ENCODE data around the gene PLEKHM2.

PLEKHM2 gene

DNA sequence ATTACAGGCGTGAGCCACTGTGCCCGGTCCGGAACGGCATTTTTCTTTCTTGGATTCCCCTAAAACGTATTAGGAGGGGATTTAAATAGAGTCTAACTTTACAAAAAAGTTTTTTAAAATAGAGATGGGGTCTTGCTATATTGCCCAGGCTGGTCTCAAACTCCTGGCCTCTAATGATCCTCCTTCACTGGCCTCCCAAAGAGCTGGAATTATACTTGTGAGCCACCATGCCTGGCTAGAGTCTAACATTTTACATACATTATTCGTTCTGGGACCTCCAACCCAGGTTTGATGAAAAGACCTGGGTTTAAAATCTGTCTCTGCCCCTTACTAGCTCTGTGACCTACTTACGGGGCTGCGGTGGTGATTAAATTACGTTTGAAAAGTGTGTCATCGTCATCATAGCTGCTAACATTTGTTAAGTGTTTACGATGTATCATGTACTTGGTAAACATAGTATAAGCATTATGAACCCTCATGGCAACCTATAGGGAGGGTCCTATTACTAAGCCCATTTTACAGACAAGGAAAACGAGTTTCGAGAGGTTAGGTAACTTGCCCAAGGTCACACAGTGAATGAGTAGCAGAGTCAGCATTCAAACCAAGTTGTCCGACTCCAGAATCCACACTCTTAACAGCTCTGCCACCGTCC is 24.5 kb downstream of the PLEKHM2 start:
- no peak overlapping the region for H3K27ac ChIP-seq (ENCODE audit: low read depth, low read length, poor library complexity, severe bottlenecking)
- no peaks in the 10 kb centered on the region for H3K9me2 ChIP-seq (ENCODE audit: low read depth, low read length)
- no peak overlapping the region for H3K9ac ChIP-seq (ENCODE audit: low read length)
- TF ChIP-seq EZH2 (IDR thresholded peaks at IDR 0.05; ENCODE audit: borderline replicate concordance, low read length) = no peak
- TF ChIP-seq CTCF (IDR thresholded peaks at IDR 0.05; ENCODE audit: low read length) = no peak
- H3K4me1 ChIP-seq (ENCODE audit: insufficient read depth, low read length, severe bottlenecking) = peaks cover 9% of the 10 kb centered on the region
- H3K4me3 ChIP-seq (ENCODE audit: low read depth, low read length, poor library complexity, severe bottlenecking) = no peak overlapping the region
- no peaks in the 10 kb centered on the region for H3K27me3 ChIP-seq (ENCODE audit: insufficient read depth, low read length)
- H3F3A ChIP-seq (ENCODE audit: insufficient read depth, low read length) = no peaks in the 10 kb centered on the region
- H3K4me2 ChIP-seq (ENCODE audit: low read length) = no peak overlapping the region
- H3K9me3 ChIP-seq (ENCODE audit: low read length) = no peaks in the 10 kb centered on the region
- no peaks in the 10 kb centered on the region for H4K20me1 ChIP-seq (ENCODE audit: insufficient read depth, low read length)
- no peaks in the 10 kb centered on the region; the same call in 1 of the 2 replicates for H3K36me3 ChIP-seq (ENCODE audit: insufficient read depth, low read length)
- no peak overlapping the region for H2AFZ ChIP-seq (ENCODE audit: low read length)
- no peaks in the 10 kb centered on the region for H3K79me2 ChIP-seq (ENCODE audit: insufficient read depth, low read length)

DNA sequence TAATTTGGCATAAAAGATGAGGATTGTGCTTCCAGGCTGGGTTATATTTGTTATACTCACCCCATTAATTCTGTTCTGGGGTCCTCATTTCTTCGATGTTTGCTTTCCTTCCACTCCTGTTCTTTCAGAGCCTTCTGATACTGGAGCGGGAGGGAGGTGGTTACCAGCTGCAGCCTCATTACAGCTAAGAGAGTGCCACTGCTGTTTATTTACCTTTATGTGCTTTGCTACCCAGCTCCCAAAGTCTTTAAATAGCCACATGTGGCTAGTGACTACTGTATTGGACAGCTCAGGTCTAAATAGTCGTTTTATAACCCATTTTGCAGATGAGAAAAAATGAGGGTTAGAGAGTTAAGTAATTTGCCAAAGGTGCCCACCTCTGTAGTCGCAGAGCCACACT is 25.1 kb downstream of the PLEKHM2 start:
- H3K27ac ChIP-seq (ENCODE audit: low read depth, low read length, poor library complexity, severe bottlenecking) = no peak overlapping the region
- no peaks in the 10 kb centered on the region for H3K9me2 ChIP-seq (ENCODE audit: low read depth, low read length)
- H3K9me3 ChIP-seq (ENCODE audit: low read length) = no peaks in the 10 kb centered on the region
- no peak overlapping the region for H3K4me3 ChIP-seq (ENCODE audit: low read depth, low read length, poor library complexity, severe bottlenecking)
- no peaks in the 10 kb centered on the region for H3K79me2 ChIP-seq (ENCODE audit: insufficient read depth, low read length)
- no peaks in the 10 kb centered on the region for H3K27me3 ChIP-seq (ENCODE audit: insufficient read depth, low read length)
- H3K36me3 ChIP-seq (ENCODE audit: insufficient read depth, low read length) = no peaks in the 10 kb centered on the region; the same call in 1 of the 2 replicates
- no peaks in the 10 kb centered on the region for H4K20me1 ChIP-seq (ENCODE audit: insufficient read depth, low read length)
- H2AFZ ChIP-seq (ENCODE audit: low read length) = no peak overlapping the region
- H3F3A ChIP-seq (ENCODE audit: insufficient read depth, low read length) = no peaks in the 10 kb centered on the region
- no peak overlapping the region for H3K9ac ChIP-seq (ENCODE audit: low read length)
- peaks cover 9% of the 10 kb centered on the region for H3K4me1 ChIP-seq (ENCODE audit: insufficient read depth, low read length, severe bottlenecking)
- no peak overlapping the region for H3K4me2 ChIP-seq (ENCODE audit: low read length)
- no peak for TF ChIP-seq CTCF (IDR thresholded peaks at IDR 0.05; ENCODE audit: low read length)
- no peak for TF ChIP-seq EZH2 (IDR thresholded peaks at IDR 0.05; ENCODE audit: borderline replicate concordance, low read length)

DNA sequence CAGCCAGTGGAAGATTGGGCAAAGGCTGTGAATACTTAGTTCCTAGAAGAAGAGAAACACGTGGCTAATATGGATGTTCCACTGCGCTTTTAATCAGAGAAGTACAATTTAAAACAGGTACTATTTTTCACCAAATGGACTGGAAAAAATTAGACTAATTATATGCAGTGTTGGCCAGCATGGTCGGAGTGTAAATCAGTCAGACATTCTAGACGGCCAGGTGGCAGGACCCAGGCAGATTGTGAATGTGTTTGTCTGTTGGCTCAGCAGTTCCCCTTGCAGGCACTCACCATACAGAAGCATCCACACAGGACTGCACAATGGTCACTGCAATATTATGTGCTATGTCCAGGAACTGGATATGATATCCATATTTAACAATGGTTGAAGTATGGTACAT is 28.0 kb downstream of the PLEKHM2 start:
- Histone ChIP-seq H3K27me3 (ENCODE audit: insufficient read depth, low read length) (no peaks in the 10 kb centered on the region), H3K36me3 (ENCODE audit: insufficient read depth, low read length) (peaks cover 11% of the 10 kb centered on the region; the same call in 1 of the 2 replicates), H3K27ac (ENCODE audit: low read depth, low read length, poor library complexity, severe bottlenecking) (no peak overlapping the region), H3K4me2 (ENCODE audit: low read length) (no peak overlapping the region), H3K4me3 (ENCODE audit: low read depth, low read length, poor library complexity, severe bottlenecking) (no peak overlapping the region), H3K79me2 (ENCODE audit: insufficient read depth, low read length) (no peaks in the 10 kb centered on the region), H3K9me2 (ENCODE audit: low read depth, low read length) (no peaks in the 10 kb centered on the region), H3K4me1 (ENCODE audit: insufficient read depth, low read length, severe bottlenecking) (peaks cover 9% of the 10 kb centered on the region), H3K9ac (ENCODE audit: low read length) (no peak overlapping the region), H3K9me3 (ENCODE audit: low read length) (no peaks in the 10 kb centered on the region), H3F3A (ENCODE audit: insufficient read depth, low read length) (no peaks in the 10 kb centered on the region), H4K20me1 (ENCODE audit: insufficient read depth, low read length) (no peaks in the 10 kb centered on the region), H2AFZ (ENCODE audit: low read length) (no peak overlapping the region)
- no peak for TF ChIP-seq CTCF (IDR thresholded peaks at IDR 0.05; ENCODE audit: low read length)
- no peak for TF ChIP-seq EZH2 (IDR thresholded peaks at IDR 0.05; ENCODE audit: borderline replicate concordance, low read length)

Data from OCI-LY1 (cell line).